ENCODE measurements around the gene PROX1.

The PROX1 gene

DNA sequence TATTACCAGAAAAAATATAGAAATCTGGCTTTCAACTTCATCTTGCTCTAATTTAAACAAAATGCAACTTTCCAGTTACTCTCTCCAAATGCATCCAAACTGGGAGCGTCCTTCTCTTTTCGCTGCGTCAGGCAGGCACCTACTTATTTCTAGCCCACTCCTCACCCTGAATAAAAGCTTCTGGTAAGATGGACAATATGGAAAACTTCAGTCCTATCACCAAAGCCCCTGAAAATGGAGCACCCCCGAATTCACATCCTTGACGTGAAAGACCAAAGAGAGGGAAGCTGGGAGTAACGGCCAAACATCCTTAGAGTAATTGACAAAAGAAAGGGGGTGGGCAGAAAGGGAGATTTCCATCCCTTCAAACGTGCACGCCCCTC, 5.5 kb upstream of the PROX1 start:
- H3K4me1 Mint-ChIP-seq = peaks cover 84% of the 10 kb centered on the region
- no peaks in the 10 kb centered on the region for H3K36me3 Mint-ChIP-seq (ENCODE audit: low read depth)
- TF ChIP-seq, protein P1, sequence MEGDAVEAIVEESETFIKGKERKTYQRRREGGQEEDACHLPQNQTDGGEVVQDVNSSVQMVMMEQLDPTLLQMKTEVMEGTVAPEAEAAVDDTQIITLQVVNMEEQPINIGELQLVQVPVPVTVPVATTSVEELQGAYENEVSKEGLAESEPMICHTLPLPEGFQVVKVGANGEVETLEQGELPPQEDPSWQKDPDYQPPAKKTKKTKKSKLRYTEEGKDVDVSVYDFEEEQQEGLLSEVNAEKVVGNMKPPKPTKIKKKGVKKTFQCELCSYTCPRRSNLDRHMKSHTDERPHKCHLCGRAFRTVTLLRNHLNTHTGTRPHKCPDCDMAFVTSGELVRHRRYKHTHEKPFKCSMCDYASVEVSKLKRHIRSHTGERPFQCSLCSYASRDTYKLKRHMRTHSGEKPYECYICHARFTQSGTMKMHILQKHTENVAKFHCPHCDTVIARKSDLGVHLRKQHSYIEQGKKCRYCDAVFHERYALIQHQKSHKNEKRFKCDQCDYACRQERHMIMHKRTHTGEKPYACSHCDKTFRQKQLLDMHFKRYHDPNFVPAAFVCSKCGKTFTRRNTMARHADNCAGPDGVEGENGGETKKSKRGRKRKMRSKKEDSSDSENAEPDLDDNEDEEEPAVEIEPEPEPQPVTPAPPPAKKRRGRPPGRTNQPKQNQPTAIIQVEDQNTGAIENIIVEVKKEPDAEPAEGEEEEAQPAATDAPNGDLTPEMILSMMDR (IDR thresholded peaks at IDR 0.05) = no peak
- no peaks in the 10 kb centered on the region for H3K9me3 Mint-ChIP-seq
- H3K4me3 Mint-ChIP-seq = peak overlapping the region; percentile 82
- no peak for DNase-seq
- H3K27me3 Mint-ChIP-seq (ENCODE audit: low read depth, poor library complexity) = peaks cover 62% of the 10 kb centered on the region
- no peak overlapping the region for H3K27ac Mint-ChIP-seq

GRCh38 chr1:213982672-213983492, 4.9 kb upstream of the PROX1 start:
- peaks cover 62% of the 10 kb centered on the region for H3K27me3 Mint-ChIP-seq (ENCODE audit: low read depth, poor library complexity)
- H3K9me3 Mint-ChIP-seq = no peaks in the 10 kb centered on the region
- H3K4me3 Mint-ChIP-seq = peak overlapping the region; percentile 98
- H3K4me1 Mint-ChIP-seq = peaks cover 79% of the 10 kb centered on the region
- H3K27ac Mint-ChIP-seq = no peak overlapping the region
- no peaks in the 10 kb centered on the region for H3K36me3 Mint-ChIP-seq (ENCODE audit: low read depth)
- TF ChIP-seq, protein P1 (IDR thresholded peaks at IDR 0.05) = no peak
- peak; percentile 78 for DNase-seq

GRCh38 chr1:213983493-213984386, 4.0 kb upstream of the PROX1 start:
- H3K27ac Mint-ChIP-seq = no peak overlapping the region
- H3K27me3 Mint-ChIP-seq (ENCODE audit: low read depth, poor library complexity) = peaks cover 62% of the 10 kb centered on the region
- H3K4me1 Mint-ChIP-seq = peaks cover 70% of the 10 kb centered on the region
- no peak for DNase-seq
- H3K36me3 Mint-ChIP-seq (ENCODE audit: low read depth) = no peaks in the 10 kb centered on the region
- H3K4me3 Mint-ChIP-seq = peak overlapping the region; percentile 98
- TF ChIP-seq, protein P1 (IDR thresholded peaks at IDR 0.05) = no peak
- H3K9me3 Mint-ChIP-seq = no peaks in the 10 kb centered on the region

- H3K9me3 Mint-ChIP-seq = no peaks in the 10 kb centered on the region
- peaks cover 59% of the 10 kb centered on the region for H3K27me3 Mint-ChIP-seq (ENCODE audit: low read depth, poor library complexity)
- TF ChIP-seq, protein P1 (IDR thresholded peaks at IDR 0.05) = no peak
- peak overlapping the region; percentile 98 for H3K4me3 Mint-ChIP-seq
- H3K4me1 Mint-ChIP-seq = peaks cover 67% of the 10 kb centered on the region
- no peaks in the 10 kb centered on the region for H3K36me3 Mint-ChIP-seq (ENCODE audit: low read depth)
- H3K27ac Mint-ChIP-seq = peak overlapping the region; percentile 68
- DNase-seq = no peak
These were observed 3.2 kb upstream of the PROX1 start for GRCh38 chr1:213984387-213985208.

GRCh38 chr1:213985209-213986019, 2.4 kb upstream of the PROX1 start:
- peak; percentile 68 for DNase-seq
- Mint-ChIP-seq H3K9me3 (no peaks in the 10 kb centered on the region), H3K4me3 (peak overlapping the region; percentile 98), H3K36me3 (ENCODE audit: low read depth) (no peaks in the 10 kb centered on the region), H3K27me3 (ENCODE audit: low read depth, poor library complexity) (peaks cover 54% of the 10 kb centered on the region), H3K27ac (no peak overlapping the region), H3K4me1 (peaks cover 71% of the 10 kb centered on the region)
- TF ChIP-seq, protein P1 (IDR thresholded peaks at IDR 0.05) = no peak

All from nephron progenitor cell (in vitro differentiated cells).